HG03378 (cell line): Measurements from ENCODE around the gene DTX3.
"Not testable (repeated sequence)": the region's sequence is repeated elsewhere in the genome, so short reads cannot be mapped to it uniquely, and the experiment has no call there.

Source experiments
- ATAC-seq: cut with Tn5 transposase; IDR thresholded peaks from one replicate; pipeline ENCODE4 v1.9.1; 2021; ENCODE audit warnings: mild to moderate bottlenecking, moderate library complexity; ENCODE audit not compliant: unreplicated experiment

The DTX3 gene

GRCh38 chr12:57583008-57583831 lies 21.4 kb upstream of the DTX3 start:
- peak; percentile 88 for ATAC-seq

DNA sequence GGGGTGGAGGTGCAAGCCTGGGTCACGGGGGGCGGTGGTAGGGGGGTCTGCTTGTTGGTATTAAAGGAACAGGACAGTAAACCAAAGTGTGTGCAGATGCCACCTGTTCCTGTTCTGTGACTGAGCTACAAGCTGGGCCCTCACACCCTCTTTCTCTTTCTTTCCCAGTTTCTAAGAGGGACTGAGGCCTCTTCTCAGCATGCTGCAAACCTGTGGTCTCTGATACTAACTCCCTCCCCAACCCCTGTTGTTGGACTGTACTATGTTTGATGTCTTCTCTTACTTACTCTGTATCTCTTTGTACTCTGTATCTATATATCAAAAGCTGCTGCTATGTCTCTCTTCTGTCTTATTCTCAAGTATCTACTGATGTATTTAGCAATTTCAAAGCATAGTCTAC lies 20.6 kb upstream of the DTX3 start:
- ATAC-seq = no peak

GRCh38 chr12:57584690-57585089 lies 19.9 kb upstream of the DTX3 start:
- ATAC-seq = no peak

DNA sequence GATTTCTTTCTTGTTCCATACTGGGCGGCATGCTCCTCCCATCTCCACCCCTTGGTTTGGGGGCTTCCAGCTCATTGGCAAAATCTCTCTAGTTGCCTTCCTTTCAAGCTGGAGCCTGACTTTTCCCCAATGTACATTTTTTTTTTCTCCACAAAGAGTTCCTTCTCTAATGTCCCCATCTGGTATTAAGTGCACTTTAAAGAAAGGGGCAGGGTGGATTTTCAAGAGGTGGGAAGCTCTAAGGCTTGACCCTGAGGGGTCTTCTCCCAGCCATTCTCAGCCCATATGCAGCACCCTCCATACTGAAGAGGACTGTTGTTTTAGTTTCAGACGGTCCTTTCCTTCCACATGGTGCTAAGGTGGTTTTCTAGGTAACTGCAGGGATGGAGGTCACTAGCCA lies 19.5 kb upstream of the DTX3 start:
- ATAC-seq = no peak

DNA sequence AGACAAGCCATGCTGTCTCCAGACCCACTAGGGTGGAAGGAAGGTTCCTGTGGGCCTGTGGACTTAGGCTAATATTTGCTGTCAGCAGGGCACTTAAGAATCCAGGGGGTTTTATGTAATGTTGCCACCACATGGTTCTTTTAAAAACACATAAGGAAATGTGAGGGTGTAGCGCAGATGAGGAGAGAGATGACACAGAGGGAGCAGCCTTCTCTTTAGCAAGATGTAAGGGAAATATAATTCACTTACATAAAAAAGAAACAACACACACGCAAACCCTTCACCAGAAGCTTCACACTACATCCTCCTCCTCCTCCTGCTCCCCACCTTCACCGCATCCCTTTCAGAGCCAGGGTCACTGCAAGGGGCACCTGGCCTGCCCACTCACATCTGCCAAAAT lies 18.5 kb upstream of the DTX3 start:
- ATAC-seq = no peak

DNA sequence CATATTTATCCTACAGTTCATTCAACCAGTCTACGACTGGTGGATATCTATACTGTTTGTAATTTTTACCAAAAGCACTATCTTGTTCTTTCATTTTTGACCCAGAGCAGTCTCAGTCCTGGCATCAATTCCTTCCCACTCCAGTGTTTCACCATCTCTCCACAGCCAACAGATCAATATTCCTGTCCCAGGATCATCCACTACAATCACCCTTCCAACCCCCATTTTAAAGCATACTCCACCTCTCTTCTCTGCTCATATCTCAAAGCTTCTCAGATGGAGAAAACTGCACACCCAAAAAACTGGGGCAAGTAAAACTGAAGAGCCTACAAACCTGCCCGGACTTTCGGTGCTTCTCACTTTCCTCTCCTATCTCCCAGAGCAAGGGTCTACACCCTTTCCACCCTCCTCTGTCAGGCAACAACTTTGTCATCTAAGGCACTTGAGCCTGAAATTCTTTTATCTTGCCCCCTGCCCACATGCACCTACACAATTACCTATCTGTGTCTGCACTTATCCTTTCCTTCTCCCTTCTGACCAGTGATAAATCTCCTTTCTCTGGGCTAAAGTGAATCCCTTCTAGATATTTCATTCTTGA lies 17.7 kb upstream of the DTX3 start:
- ATAC-seq = no peak

DNA sequence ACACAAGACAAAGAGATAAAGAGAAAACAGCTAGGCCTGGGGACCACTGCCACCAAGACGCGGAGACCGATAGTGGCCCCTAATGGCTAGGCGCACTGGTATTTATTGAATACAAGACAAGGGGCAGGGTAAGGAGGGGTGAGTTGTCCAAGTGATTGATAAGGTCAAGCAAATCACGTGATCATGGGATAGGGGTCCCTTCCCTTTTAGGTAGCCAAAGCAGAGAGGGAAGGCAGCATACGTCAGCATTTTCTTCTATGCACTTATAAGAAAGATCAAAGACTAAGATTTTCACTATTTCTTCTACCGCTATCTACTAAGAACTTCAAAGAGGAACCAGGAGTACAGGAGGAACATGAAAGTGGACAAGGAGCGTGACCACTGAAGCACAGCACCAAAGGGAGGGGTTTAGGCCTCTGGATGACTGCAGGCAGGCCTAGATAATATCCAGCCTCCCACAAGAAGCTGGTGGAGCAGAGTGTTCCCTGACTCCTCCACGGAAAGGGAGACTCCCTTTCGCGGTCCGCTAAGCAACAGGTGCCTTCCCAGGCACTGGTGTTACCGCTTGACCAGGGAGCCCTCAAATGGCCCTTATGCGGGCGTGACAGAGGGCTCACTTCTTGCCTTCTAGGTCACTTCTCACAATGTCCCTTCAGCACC lies 15.5 kb upstream of the DTX3 start:
- ATAC-seq = not testable (repeated sequence)

- peak; percentile 10 for ATAC-seq
These were observed 14.2 kb upstream of the DTX3 start for GRCh38 chr12:57590479-57590863.

GRCh38 chr12:57590864-57591781 lies 13.5 kb upstream of the DTX3 start, which contains the start of gene PIP4K2C:
Gene PIP4K2C, plus strand, starts transcription at chr12:57591192. Its CDS starts 98 bp downstream, at chr12:57591290.
- ATAC-seq = peak; percentile 65

- no peak for ATAC-seq
These were observed 12.8 kb upstream of the DTX3 start for GRCh38 chr12:57591782-57592325.

DNA sequence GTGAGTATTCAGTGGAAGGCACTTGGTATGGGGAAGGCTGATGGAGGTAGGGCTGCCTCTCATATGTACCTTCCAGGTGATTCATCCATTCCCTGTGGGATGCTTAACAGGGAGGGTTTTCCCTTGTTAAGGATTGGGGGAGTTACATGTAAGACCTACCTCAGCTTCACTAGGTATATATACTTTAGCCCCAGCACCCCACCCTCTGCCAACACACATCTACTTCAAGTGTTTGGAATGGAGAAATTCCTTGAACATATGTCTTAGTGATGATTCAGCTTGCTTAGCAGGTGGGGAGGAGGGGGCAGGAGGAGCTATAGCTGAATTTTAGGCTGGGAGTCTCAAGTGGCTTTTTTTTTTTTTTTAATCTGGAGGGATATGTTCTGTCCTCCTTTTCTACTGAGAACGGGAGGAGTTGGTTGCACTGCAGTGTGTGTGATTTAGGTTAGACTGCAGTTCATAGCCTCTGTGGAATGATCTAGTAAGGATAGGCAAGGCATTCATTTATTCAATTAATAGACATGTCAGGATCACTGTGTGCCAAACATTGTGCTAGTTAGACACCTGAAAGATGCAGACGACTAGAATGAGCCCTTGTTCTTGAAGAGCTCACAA lies 12.0 kb upstream of the DTX3 start:
- no peak for ATAC-seq

- no peak for ATAC-seq
These were observed 11.4 kb upstream of the DTX3 start for GRCh38 chr12:57593187-57593586.

GRCh38 chr12:57600395-57600794 lies 4.2 kb upstream of the DTX3 start:
- ATAC-seq = no peak

- ATAC-seq = no peak
These were observed 2.1 kb upstream of the DTX3 start for GRCh38 chr12:57602544-57602943.

DNA sequence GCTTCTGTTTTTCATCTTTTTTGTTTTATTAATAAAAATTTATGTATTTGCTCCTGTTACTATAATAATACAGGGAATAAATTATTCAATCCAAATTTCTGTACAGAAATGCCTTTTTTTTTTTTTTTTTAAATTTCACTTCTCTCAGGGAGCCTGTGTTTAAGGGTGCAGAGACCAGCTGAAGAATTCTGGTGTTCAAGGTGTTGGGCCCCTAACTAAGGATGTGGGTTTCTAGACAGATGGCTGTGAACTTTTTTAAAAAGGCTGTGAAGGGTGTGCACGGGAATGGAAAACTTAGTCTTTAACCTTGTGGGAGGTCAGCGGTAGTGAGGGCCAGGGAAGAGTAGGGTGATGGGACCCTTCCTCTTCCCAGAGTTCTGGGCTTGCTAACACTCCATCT lies 1.3 kb upstream of the DTX3 start:
- no peak for ATAC-seq

GRCh38 chr12:57603815-57604453 lies 690 bp upstream of the DTX3 start:
- no peak for ATAC-seq

GRCh38 chr12:57604992-57605810 lies 577 bp downstream of the DTX3 start:
- no peak for ATAC-seq

DNA sequence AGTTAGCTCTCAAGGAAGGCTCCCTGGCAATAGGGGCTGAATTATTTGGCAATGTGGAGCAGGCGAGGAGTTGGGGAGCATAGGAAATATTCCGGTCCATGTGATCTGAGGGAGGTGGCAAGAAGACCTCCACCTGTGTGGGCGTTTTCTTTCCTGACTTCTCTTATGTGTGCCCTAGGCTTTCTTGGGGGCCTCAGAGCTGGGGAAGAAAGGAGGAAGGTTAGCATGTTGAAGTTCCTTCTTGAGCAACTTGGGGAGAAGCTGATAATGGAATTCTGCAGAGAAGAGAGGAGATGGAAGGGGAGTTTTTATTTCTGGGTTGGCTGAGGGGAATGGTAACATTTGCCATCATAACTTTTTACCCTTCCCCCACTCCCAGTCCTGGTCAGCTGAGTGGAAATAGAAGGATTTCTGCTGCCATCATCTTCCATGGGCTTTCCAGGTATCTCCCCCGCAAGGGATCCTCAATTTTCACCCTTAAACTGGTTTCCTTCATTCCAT lies 1.2 kb downstream of the DTX3 start:
- ATAC-seq = no peak

DNA sequence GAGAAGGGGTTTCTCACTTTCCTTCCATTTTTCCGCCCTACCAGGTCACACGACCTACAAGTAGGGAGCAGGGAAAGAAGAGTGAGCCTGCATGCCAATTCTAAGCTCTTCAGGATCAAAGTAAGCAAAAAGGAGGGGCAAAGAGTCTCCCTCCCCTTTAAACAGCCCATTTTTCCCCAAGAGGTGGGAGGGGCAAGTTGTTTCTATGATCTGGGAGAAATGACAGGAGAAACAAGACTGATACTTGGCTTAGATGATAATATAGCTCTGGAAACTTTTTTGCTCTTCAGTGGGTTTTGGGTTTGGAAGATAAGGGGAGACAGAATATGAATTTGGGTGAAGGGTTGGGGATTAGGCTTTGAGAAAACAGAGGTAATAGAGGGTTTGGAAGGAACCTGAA lies 1.8 kb downstream of the DTX3 start:
- no peak for ATAC-seq
